DOHH2 (cell line): Measurements from ENCODE around the gene TUBG2.

Experiments
- EZH2phosphoT487 ChIP-seq: fragments of 200-600 bp; sonication (generic); IDR thresholded peaks from 2 replicates; pipeline ENCODE4 v1.6.1; 2017; ENCODE audit warnings: borderline replicate concordance, mild to moderate bottlenecking, antibody characterized with exemption, low read length, moderate library complexity, mixed read lengths
- TF ChIP-seq, protein P1 (sequence below): fragments of 200-600 bp; sonication (generic); IDR thresholded peaks from one replicate; pipeline ENCODE4 v1.5.1; 2014; ENCODE audit warnings: antibody characterized with exemption, mild to moderate bottlenecking, low read depth, low read length; ENCODE audit not compliant: poor library complexity, severe bottlenecking

DNA sequence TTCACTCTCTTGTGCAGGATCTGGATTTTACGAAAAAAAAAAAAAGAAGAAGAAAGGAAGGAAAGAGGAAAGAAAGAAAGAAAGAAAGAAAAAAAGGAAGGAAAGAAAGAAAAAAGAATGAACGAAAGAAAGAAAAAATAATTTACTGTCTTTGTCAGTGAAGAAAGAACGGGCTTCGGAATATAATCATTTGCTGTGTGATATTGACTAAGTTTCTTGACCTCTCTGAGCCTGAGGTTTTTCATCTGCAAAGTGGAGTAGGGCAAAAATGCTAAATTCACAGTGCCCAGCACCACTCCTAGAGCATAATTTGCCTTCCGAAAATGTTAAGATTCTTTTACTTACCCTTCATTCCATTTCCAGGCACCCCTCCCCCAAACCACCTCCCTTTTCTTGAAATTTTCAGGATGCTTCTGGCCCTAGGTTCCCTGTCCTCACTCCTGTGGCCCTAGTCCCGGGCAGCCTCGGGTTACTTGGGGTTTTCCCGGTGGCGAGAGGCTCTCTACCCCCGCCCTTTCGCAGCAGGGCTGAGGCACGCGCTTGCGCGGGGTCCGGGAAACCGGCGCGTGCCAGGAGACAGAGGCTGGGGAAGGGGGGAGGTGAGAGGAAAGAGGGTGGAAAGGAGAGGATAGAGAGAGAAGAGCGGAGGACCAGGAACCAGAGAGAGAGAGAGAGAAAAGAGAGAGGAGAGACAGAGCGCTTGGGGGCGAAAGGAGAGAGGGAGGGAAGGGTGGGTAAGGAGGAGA is 23.1 kb downstream of the TUBG2 start, which contains the start of gene CNTNAP1:
- TF ChIP-seq, protein P1, sequence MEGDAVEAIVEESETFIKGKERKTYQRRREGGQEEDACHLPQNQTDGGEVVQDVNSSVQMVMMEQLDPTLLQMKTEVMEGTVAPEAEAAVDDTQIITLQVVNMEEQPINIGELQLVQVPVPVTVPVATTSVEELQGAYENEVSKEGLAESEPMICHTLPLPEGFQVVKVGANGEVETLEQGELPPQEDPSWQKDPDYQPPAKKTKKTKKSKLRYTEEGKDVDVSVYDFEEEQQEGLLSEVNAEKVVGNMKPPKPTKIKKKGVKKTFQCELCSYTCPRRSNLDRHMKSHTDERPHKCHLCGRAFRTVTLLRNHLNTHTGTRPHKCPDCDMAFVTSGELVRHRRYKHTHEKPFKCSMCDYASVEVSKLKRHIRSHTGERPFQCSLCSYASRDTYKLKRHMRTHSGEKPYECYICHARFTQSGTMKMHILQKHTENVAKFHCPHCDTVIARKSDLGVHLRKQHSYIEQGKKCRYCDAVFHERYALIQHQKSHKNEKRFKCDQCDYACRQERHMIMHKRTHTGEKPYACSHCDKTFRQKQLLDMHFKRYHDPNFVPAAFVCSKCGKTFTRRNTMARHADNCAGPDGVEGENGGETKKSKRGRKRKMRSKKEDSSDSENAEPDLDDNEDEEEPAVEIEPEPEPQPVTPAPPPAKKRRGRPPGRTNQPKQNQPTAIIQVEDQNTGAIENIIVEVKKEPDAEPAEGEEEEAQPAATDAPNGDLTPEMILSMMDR: no peak
- no peak; the same call in 1 of the 2 replicates for TF ChIP-seq EZH2phosphoT487
